Cardiac septum (tissue), 1 donor: ENCODE data around the gene GLP2R. TPM values are rescaled to one million over a fixed set of nuclear protein-coding genes. Genes with fewer than 3 reads are reported as not detected.
A peak's percentile ranks its signal among the peaks of the same experiment; 100 is the strongest.
"Not testable (repeated sequence)": the region's sequence is repeated elsewhere in the genome, so short reads cannot be mapped to it uniquely, and the experiment has no call there.

Experiments used
- DNase-seq: peaks from one replicate; pipeline ENCODE4 v3.0.0-alpha.2; 2020; ENCODE audit warnings: low spot score
- intact Hi-C: fragments of 100-400 bp; cut with DNase I; formaldehyde crosslinking; loops from one replicate; pipeline ENCODE4 v1.14.0; 2022
- total RNA-seq: library from RNA; stranded (reverse); fragmentation: NEBNext Ultra II Directional; extraction: Animal tissue kit (Norgen Biotek cat#: 25700); gene quantifications from one replicate; pipeline ENCODE4 v1.2.1, GENCODE V29; 2021
- donor health status: DM: no; HTN: no; CAD: no.

Gene GLP2R
- total RNA-seq, 1 donor from 2014 or later = 0.05 TPM

DNA sequence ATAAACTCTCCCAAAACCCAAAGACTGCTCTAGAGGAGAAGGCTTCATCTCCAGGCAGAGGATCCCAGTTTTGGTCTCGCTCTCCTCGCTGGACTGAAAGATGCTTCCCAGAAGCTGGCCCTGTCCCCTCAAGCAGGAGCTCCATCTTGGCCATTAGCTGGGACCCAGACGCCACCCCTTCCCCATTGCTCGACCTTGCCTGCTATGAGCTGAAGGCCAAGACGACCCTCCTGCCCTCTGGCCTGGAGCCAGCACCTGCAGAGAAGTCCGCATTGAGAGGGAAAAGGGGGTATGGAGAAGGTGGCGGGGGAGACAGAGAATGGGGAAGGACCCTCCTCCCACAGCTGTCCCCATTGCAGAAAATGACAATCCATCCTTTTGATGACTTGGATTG lies 82.9 kb downstream of the GLP2R start:
- intact Hi-C loops = no loop called here
- peak; percentile 67 for DNase-seq

GRCh38 chr17:9911089-9911488 lies 85.4 kb downstream of the GLP2R start:
- intact Hi-C loops = no loop called here
- no peak for DNase-seq

DNA sequence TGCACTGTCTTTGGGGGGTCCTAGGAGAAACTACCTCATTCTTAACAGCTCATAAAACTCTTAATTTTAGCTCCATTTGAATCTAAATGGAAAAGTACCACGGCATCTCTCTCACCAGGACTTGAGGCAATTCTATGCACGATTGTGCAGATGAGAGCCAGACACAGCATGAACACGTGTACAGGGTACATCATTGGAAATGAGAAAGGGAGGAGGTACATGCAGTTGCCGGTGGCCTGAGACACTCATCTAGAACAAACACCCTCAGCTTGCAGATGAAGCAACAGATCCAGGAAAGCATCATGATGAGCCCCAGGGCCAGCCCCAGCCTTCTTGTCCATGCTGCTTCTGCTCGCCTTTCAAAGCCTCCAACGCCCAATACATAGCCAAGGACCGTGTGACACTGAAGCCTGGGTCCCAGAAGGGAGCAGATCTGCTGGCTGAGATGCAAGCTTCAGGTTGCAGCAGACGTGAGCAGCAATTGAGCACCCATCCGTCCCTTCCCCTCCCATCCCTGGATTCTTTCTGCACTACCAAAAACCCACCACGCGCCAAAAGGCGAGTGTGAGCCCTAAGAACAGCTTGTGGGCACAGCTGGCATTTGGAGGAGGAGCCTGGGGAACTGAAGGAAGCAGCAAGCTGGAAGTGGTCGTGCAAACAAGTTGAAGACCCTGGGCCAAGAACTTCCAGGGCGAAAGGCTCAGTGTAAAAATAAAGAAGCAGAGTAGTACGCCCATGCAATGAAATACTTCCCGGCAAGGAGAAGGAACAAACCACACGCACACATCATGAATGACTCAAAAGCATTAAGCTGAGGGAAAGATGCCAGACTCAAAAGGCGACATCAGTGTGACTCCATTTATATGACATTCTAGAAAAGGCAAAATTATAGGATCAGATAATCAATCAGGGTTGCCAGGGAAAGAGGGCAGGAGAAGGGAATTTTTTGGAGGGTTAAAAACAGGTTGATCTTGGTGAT lies 86.7 kb downstream of the GLP2R start:
- DNase-seq = no peak
- intact Hi-C loops = no loop called here

DNA sequence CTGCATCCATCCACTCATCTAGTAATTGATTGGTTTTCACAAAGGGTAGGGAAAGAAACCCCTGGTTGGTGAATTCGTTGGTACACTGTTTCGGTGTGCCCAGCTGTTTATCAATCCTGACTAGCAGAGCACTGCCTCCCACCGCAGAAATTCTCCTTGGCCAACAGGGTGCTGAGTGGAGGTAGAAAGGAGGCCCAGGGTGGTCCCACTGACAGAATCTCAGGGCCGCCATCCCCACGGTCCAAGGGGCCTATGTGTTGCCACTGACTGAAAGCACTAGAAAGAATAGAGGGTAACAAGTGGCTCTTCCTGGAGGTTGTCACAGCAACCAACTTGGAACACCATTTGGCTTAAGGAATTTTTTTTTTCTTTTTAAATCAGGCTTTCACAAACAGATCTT lies 87.8 kb downstream of the GLP2R start:
- intact Hi-C loops = no loop called here
- no peak for DNase-seq

DNA sequence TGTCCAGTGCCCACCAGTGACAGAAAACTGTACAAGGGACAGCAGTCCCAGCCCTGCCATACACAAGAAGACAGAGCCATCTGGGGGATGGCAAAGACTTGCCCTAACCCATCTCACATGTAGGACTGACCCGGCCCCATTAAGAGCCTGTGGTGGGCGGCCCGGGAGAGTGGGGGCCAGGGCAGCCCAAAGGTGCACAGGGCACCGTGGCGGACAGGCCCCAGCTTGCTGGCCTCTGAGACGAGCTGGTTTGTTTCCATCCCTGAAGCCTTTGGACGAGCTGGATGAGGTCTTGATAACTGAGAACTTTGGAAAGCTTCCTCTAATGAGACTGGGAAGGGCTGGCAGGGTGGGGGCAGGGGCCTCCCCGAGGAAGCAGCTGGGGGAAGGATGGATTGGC lies 90.4 kb downstream of the GLP2R start:
- intact Hi-C loops = no loop called here
- no peak for DNase-seq

GRCh38 chr17:9917131-9917530 lies 91.4 kb downstream of the GLP2R start:
- DNase-seq = no peak
- intact Hi-C loops = no loop called here

DNA sequence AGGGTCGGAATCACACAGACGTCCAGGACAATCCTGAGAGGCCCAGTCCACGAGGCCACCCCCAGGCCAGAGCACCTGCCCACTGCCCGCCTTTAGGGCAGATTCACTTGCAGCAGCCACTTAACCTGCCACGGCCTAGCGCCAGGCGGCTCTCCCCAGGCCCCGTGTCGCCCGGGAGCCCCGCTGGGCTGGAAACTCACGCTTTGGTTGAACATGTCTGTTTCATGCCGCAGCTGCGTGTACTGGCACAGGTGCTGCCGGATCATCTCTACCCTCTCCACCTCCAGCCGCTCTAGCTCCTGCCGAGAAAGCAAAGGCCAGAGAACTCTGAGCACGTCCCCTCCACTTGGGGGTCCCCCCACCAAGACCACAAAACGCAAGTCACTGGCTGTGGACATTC lies 92.1 kb downstream of the GLP2R start:
- DNase-seq = no peak
- intact Hi-C loops = no loop called here

DNA sequence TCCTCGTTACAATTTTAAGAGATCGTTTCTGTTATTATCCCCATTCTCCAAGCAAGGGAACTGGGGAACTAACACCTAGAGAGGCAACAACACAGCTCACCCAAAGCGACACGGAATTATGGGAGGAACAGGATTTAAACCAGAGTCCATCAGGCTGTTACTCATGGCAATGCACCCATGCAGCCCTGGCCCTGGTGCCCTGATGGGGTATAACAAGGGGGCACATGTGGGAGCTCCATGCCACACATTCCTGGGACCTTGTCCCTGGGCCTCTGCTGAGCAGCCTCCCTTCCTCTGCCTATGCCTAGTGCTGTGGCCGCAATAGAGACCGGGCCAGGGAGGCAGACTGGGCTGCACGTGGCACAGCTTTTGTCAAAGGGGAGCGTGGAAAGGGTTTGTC lies 92.6 kb downstream of the GLP2R start:
- intact Hi-C loops = no loop called here
- no peak for DNase-seq

DNA sequence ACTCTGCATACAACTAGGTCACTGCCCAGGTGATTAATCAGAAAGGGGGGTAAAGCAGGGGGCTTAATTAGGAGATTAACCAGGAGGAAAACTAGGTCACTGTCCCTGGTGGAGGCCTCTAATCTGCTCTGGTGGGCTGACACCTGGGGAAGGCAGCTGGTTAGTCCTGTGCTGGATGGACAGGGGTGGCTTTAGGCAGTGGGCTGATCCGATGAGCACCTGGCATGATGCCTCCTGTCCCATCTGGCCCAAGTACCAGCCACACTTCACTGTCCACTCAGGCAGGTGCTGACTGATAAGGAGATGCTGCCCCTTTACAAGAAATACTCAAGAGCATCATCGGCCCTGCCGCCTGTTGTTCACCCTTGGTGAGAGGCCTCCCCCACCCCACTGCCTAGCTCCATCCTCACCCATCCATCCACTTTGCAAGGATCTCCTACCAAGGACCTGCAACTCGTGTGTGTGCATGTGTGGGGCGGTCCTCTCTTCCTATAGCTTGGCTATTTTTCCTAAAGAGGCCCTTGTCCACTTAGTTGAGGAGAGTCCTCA lies 93.2 kb downstream of the GLP2R start:
- intact Hi-C loops = no loop called here
- no peak for DNase-seq

DNA sequence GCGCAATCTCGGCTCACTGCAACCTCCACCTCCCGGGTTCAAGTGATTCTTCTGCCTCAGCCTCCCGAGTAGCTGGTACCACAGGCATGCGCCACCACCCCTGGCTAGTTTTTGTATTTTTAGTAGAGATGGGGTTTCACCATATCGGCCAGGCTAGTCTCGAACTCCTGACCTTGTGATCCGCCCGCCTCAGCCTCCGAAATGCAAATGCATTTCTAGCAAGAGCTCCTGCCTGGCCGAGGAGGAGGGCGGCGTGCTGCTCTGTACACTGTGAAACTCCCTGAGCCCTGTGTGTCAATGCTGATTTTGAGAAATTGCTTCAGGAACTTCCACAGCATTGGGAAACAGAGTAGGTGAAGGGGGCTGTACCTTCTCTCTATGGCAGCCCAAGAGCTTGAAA lies 95.5 kb downstream of the GLP2R start:
- intact Hi-C loops = loop anchor here (5.0 kb wide), 1 partner anchor 696 kb away; no protein-coding TSS in a partner anchor

DNA sequence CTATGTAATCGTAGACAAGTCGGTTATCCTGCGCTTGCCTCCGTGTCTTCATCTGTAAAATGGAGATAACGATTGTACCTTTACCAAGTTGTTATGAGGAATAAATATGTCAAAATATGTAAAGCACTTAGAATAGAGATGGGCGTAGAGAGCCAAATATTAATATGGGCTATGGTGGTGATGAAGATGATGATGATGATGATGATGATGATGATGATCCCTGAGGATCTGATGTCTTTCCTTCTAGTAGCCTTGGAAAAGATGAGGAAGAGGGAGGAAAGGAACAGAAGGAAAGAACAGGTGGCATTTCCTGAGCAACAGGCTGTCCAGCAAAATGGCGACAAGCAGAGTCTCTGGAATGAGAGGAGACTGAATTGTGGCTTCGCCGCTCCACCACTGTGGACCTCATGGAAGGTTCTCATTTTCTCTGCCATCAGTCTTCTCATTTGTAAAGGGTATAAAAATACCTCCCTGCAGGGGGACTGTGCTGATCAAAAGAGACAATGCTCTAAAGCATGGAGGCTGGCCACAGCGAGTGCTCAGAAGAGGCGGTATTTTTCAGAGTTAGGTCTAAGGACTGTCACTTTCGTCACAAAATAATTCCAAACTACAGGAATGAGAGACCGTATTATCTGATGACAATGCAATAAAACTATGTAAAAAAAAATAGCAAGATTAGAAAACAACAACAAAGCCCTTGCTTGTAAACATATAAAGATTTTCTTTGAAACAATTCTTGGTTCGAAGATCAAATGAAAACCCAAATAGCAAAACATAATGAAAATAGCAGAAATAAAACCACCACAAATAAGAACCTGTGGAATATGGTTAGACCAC lies 96.5 kb downstream of the GLP2R start:
- no peak for DNase-seq
- intact Hi-C loops = loop anchor here (5.0 kb wide), 1 partner anchor 695 kb away; no protein-coding TSS in a partner anchor

More for the DNA sequence above, 95.5 kb downstream of the GLP2R start:
- DNase-seq = not testable (repeated sequence)

GRCh38 chr17:9924735-9925191 lies 99.0 kb downstream of the GLP2R start:
- DNase-seq = no peak
- intact Hi-C loops = loop anchor here (5.0 kb wide), 2 partner anchors 303 to 693 kb away; no protein-coding TSS in a partner anchor

- intact Hi-C loops = loop anchor here (5.0 kb wide), 1 partner anchor 302 kb away; no protein-coding TSS in a partner anchor
- DNase-seq = no peak
These were observed 99.7 kb downstream of the GLP2R start for GRCh38 chr17:9925457-9925856.

DNA sequence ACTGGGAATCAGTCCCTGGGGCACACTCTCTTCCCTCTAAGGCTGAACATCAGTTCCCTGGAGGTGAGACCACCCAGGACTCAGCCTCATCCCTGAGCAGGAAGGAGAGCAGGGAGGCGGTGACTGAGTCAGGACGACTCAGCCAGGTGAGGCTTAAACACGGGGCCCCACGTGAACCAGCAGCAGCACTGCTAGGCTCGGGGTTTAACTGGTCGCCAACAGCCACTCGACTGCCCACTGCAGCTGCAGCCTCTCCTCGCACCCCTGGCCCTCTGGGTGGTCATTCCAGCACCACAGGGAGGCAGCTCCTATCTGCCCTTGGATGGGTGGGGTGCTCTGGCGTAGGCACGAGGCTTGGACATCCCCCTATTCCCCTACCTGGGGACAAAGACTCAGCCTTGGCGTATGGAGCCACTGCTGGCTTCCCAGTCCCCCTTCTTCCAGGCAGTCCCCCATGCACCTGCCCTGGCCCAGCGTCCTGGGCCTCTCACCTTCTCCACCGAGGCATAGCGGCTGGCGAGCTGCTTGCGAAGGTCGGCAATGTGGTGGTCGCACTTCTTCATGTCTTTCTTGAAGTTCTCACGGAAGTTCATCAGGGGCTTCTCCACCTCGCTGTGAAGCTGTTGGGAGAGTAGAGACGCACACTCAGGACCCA lies 100.6 kb downstream of the GLP2R start:
- intact Hi-C loops = loop anchor here (5.0 kb wide), 1 partner anchor 301 kb away; no protein-coding TSS in a partner anchor
- DNase-seq = no peak

GRCh38 chr17:9928601-9929333 lies 103.0 kb downstream of the GLP2R start:
- no peak for DNase-seq
- intact Hi-C loops = loop anchor here (5.0 kb wide), 1 partner anchor 299 kb away; no protein-coding TSS in a partner anchor

DNA sequence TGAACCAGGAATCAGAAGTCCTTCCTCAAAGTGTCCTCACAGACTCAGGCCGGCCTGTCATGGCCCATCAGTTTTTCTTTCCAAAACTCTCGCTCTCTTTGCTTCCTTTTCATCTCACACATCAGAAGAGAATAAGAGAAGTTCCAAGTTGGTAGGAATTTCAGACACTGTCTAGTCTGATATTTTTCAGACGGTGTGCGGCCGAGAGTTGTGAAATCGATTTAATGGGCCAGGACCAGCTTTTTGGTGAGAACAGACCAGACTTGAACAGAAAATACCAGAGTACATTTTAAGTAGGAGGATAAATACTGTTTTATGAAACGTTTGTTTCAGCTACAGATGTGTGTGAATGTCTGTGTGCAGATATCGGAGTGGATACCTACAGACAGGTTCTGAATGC lies 104.1 kb downstream of the GLP2R start:
- intact Hi-C loops = loop anchor here (5.0 kb wide), 1 partner anchor 297 kb away; no protein-coding TSS in a partner anchor
- DNase-seq = no peak

- no peak for DNase-seq
- intact Hi-C loops = no loop called here
These were observed 105.5 kb downstream of the GLP2R start for GRCh38 chr17:9931144-9931741.

- intact Hi-C loops = no loop called here
These were observed 106.8 kb downstream of the GLP2R start for GRCh38 chr17:9932491-9932890.

More at GRCh38 chr17:9932491-9932890, 106.8 kb downstream of the GLP2R start:
- DNase-seq = no peak
